HG03139 (cell line): ENCODE results near the gene UPK1B.
"Not testable (repeated sequence)": the region's sequence is repeated elsewhere in the genome, so short reads cannot be mapped to it uniquely, and the experiment has no call there.

Experiments used
- ATAC-seq: cut with Tn5 transposase; IDR thresholded peaks from one replicate; pipeline ENCODE4 v1.9.1; 2021; ENCODE audit not compliant: unreplicated experiment

The UPK1B gene

DNA sequence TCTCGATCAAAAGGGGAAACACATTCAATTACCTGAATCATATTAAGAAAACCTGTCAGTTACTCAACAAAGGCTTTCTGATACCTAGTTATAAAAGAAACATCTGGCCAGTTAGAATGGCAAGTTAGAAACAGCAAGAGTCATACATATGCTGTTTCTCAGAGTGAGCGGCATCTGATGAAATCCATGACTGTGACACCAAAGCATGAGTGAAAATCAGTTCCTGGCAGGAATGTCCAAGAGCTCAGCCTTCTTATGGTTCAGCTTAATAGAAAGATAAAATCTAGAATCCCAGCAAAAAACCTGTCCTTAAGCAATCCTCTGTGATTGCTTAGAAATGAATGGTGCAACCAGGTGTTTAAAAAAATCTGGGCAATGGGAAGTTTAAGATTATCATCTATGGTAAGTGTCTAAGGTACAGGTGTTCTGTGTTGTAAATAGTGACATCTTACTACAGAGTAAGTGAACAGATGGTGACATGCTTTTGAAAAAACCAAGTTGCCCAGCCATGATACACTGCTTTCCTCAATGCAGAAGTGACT, 48.5 kb downstream of the UPK1B start:
- no peak for ATAC-seq

- no peak for ATAC-seq
Measured at GRCh38 chr3:119222391-119222790, 49.0 kb downstream of the UPK1B start.

DNA sequence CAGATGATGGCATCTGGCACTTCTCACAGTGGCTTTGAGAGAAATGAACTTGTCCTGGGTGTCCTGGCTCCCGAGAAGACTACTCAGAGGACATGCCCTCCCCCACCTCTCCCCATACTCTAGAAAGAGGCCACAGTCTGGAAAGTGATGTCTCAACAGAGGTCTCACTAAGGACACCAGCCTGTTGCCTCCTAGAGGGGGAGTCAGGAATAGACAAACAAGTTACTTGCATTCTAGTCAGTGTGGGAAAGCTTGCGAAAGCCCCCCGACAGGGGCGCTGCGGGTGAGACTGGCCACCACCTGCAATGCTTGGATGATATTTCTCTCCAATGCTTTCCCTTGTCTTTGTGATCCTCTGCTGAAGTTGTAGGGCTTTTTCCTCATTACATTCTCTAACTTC, 50.1 kb downstream of the UPK1B start:
- ATAC-seq: no peak

- ATAC-seq: no peak
Measured at GRCh38 chr3:119225121-119225520, 51.7 kb downstream of the UPK1B start.

- no peak for ATAC-seq
Measured at GRCh38 chr3:119227070-119227850, 53.9 kb downstream of the UPK1B start.

- no peak for ATAC-seq
Measured at GRCh38 chr3:119228373-119229145, 55.2 kb downstream of the UPK1B start.

DNA sequence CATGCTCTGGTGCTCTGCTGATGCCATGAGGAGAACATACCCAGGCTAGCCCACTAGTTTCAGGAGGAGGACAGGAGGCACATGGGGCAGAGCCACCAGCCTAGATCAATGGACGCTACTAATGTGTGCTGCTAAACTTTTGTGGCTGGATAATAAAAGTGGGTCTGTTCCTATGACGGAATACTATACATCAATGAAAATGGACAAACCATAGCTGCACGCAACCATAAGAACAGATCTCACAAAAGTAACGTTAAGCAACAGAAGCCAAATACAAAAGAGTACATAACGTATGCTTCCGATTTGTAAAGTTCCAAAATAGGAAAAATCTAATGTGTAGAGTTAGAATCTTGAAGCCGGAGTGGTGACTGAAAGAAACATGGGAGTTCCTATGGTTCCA, 55.8 kb downstream of the UPK1B start:
- ATAC-seq: no peak

DNA sequence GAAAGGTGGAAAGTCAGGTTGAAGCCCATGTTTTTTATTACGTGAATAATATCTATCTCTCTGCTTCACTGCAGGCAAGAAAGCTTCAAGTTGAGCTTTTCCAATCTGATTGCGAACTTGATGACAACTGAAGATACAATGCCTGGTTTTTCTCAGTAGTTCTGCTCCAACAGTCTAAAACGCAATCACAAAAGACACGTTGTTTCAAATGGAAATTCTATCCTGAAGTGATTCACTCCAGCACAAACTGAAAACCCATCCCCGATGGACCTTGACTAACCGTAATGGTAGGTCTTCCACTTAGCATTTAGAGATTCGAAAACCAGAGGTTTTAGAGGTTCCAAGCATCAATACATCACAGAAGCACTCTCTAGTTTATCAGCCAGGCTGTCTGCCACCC, 56.7 kb downstream of the UPK1B start:
- no peak for ATAC-seq

GRCh38 chr3:119230745-119231144, 57.3 kb downstream of the UPK1B start:
- no peak for ATAC-seq

DNA sequence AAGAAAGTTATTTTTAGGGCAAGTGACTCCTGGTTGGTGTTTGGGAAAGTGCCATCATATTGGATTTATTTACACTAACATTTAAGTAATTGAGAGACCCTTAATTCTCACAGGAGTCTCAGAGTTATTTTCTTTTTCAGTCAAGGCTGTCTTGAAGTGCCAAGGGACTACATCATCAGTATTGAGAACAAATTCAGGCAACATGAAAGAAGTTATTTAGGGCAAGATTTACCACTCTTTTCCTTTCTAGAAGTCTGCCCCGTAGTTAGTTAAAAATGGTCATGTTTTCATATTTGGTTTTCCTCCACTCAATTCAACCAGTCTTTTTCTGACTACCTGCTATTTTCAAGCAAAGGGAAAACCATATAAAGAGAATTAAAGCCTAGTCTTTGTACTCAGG, 61.2 kb downstream of the UPK1B start:
- ATAC-seq: no peak

DNA sequence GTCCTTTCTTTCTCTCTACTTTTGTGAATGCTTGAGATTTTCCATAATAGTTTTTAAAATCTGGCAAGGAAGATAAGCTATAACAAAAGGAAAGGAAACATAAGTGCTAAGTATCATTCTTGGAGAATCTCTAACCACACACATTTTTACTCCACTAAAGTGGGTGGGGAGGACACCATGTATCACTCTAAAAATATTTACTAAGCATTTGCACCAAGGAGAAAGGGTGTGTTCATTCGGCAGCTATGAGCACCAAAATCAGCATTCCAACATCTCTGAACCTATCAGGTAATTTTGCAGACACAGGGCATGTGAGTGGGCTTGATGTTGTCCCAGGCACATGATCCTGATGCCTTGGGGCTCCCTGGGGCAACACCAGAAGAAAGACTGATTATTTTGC, 61.8 kb downstream of the UPK1B start:
- no peak for ATAC-seq

- no peak for ATAC-seq
Measured at GRCh38 chr3:119236756-119237155, 63.4 kb downstream of the UPK1B start.

- no peak for ATAC-seq
Measured at GRCh38 chr3:119237299-119237698, 63.9 kb downstream of the UPK1B start.

DNA sequence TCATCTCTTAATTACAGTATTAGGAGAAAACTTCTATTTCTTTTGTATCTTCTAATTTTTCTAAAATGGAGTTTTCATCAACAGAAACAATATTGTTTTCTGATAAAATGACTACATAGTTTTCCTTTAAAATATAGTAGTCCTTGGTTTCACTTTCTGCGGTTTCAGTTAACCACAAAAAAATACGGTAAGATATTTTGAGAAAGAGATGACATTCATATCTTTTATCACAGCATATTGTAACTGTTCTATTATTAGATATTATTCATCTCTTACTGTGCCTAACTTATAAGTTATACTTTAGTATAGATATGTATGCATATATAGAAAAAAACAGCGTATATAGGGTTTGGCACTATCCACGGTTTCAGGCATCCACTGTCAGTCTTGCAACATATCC, 65.0 kb downstream of the UPK1B start:
- ATAC-seq: no peak

DNA sequence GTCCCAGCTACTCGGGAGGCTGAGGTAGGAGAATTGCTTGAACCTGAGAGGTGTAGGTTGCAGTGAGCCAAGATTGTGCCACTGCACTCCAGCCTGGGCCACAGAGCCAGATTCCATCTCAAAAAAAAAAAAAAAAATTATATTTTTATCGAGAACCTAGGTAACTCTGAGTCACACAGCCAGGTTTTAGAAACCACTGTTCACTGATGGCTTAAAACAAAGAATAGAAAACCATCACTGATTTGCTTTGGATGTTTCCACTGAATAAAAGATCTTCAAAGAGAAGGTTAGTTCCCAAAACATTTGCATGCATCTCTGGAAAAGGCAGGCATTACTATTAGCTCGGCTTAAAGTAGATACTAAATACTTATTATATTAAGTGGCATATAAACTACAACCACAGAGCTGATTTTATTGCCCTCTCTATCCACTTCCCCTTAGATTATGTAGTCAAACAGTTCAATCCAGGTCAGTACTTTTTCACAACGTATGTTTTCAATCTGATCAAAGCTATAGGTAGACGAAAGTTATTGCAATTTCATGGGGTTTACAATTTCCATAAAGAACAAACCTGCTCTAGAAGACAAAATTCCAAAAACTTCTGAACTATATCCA, 65.9 kb downstream of the UPK1B start:
- ATAC-seq: no peak

DNA sequence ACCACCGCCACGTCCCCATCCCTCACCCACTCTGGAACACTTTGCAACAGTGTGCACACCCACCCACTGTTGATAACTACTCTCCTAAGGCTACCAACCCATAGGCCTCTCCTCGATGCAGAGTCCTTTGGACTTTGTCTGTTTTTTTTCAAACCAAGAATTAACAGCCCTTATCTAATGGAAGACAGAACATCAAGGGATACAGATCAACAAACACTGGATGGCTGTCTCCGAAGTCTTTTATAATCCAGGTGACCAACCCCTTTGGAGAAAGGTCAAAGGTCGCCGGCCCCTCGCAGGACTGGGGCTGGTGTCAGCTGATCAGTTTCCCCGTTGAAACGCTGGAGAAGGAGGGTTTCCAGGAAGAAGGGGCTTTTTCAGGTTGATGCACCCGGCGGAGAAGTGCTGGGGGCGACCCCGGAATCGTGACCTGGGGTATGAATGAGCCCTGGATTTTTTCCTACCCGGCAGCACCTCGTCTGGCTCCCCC, 66.7 kb downstream of the UPK1B start:
- peak; percentile 10 for ATAC-seq

DNA sequence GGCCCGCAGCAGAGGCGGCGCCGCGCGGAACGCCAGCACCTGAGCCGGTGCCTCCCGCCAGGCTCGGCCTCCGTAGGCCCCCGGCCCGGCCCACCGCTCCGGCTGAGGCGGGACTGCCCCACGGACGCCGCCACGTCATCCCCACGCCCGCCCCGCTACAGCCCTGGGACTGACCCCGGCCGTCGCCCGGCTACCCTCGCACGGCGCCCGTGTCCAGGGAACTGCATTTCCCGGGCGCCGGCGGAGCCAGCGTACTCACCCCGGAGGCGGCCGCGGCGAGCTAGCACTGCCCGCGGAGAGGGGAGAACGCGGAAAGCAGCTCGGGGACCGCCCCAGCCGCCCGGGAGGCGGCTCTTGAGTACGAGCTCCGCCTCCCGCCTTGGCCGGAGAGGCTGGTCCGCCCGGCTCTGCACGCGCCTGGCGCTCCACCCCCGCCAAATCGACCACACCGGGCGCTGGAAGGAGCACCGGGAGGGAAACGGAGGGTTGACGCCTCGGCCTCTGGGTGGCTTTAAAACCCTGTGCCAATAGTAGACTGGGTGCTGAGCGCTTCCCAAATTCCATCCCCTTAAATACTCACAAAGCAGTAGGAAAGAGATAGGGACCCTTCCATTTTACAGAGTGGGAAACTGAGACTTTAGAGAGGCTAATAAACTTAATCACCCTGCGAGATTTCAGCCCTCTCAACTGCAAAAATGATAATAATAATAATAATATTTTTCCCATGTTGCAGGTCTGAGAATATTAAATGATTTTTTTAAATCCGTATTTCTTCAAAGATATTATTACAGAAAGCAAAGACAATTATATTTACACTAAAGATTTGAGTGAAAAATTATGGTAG, 67.4 kb downstream of the UPK1B start, which contains the start of gene B4GALT4:
Gene B4GALT4, minus strand, starts transcription at position 288 of the 844 bp plus-strand sequence. CDS start 10,779 bp downstream, outside the sequence.
- peak; percentile 90 for ATAC-seq

DNA sequence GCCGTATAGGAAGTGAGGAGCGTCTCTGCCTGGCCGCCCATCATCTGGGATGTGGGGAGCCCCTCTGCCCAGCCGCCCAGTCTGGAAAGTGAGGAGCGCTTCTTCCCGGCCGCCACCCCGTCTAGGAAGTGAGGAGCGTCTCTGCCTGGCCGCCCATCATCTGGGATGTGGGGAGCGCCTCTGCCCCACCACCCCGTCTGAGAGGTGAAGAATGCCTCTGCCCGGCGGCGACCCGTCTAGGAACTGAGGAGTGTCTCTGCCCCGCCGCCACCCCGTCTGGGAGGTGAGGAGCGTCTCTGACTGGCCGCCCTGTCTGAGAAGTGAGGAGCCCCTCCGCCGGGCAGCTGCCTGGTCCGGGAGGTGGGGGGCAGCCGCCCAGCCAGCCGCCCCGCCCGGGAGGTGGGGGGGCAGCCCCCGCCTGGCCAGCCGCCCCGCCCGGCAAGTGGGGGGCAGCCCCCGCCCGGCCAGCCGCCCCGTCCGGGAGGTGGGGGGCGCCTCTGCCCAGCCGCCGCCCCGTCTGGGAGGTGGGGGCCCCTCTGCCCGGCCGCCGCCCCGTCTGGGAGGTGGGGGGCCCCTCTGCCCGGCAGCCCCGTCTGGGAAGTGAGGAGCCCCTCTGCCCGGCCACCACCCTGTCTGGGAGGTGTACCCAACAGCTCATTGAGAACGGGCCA, 69.1 kb downstream of the UPK1B start:
- not testable (repeated sequence) for ATAC-seq

DNA sequence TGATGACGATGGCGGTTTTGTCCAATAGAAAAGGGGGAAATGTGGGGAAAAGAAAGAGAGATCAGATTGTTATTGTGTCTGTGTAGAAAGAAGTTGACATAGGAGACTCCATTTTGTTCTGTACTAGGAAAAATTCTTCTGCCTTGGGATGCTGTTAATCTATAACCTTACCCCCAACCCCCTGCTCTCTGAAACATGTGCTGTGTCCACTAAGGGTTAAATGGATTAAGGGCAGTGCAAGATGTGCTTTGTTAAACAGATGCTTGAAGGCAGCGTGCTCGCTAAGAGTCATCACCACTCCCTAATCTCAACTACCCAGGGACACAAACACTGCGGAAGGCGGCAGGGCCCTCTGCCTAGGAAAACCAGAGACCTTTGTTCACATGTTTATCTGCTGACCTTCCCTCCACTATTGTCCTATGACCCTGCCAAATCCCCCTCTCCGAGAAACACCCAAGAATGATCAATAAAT, 69.7 kb downstream of the UPK1B start:
- ATAC-seq: not testable (repeated sequence)

GRCh38 chr3:119243712-119244111, 70.3 kb downstream of the UPK1B start:
- no peak for ATAC-seq
